ENCODE results near the gene LCE3C. TPM values are rescaled to one million over a fixed set of nuclear protein-coding genes. Genes with fewer than 3 reads are reported as not detected.

Gene LCE3C
- total RNA-seq, 1 donor: not detected

Small RNA genes lying within 50 kb of the gene (small RNA-seq; reads per million reads assigned to genes)
- gene LCE3A: not detected
- not detected for gene LCE3B

Other genes starting within 250 kb of the LCE3C start
- gene FLG2, start 240.2 kb upstream of the LCE3C start, total RNA-seq: not detected in 2 replicates
- not detected in 2 replicates for gene CRNN, start 186.0 kb upstream of the LCE3C start, total RNA-seq
- not detected in 2 replicates for gene LCE5A, start 89.4 kb upstream of the LCE3C start, total RNA-seq
- gene CRCT1, start 85.8 kb upstream of the LCE3C start, total RNA-seq: not detected in 2 replicates
- not detected in 2 replicates for gene LCE3E, start 33.5 kb upstream of the LCE3C start, total RNA-seq
- gene LCE3D, start 19.7 kb upstream of the LCE3C start, total RNA-seq: not detected in 2 replicates
- not detected in 2 replicates for gene LCE3B, start 13.6 kb downstream of the LCE3C start, total RNA-seq
- not detected in 2 replicates for gene LCE3A, start 22.9 kb downstream of the LCE3C start, total RNA-seq
- not detected in 2 replicates for gene LCE2D, start 63.1 kb downstream of the LCE3C start, total RNA-seq
- gene LCE2C, start 75.0 kb downstream of the LCE3C start, total RNA-seq: not detected in 2 replicates
- gene LCE2B, start 85.9 kb downstream of the LCE3C start, total RNA-seq: not detected in 2 replicates
- gene LCE2A, start 98.1 kb downstream of the LCE3C start, total RNA-seq: 0.43 TPM in 1 of 2 replicates, not detected in the other
- gene LCE4A, start 107.9 kb downstream of the LCE3C start, total RNA-seq: not detected in 2 replicates
- not detected in 2 replicates for gene KPRP, start 157.8 kb downstream of the LCE3C start, total RNA-seq
- not detected in 2 replicates for gene LCE1F, start 174.9 kb downstream of the LCE3C start, total RNA-seq
- not detected in 2 replicates for gene LCE1E, start 186.0 kb downstream of the LCE3C start, total RNA-seq
- not detected in 2 replicates for gene LCE1D, start 196.5 kb downstream of the LCE3C start, total RNA-seq
- gene LCE1C, start 206.4 kb downstream of the LCE3C start, total RNA-seq: not detected in 2 replicates
- not detected in 2 replicates for gene LCE1B, start 211.7 kb downstream of the LCE3C start, total RNA-seq
- gene LCE1A, start 227.2 kb downstream of the LCE3C start, total RNA-seq: not detected in 2 replicates
- not detected in 2 replicates for gene LCE6A, start 242.6 kb downstream of the LCE3C start, total RNA-seq